ENCODE measurements around the gene RGMA.

DNA sequence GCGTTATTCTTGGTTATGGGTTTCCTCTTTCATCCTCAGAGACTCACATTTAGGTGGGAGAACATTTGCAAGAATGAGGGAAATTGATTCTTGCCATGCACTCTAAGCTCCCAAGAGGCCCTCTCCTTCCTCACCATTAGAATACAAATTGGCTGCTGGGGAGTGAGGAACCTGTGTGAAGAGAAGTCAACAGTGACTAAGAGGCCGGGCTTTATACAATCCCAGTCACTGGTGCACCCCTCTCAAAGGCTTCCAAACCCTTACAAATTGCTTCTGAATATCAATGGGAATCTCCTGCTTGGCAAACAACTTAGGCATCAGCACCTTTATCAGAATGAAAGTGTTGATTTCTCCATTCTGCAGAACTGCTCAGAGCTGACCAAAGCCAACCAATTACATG lies 16.5 kb upstream of the RGMA start:
- TF ChIP-seq, protein P1, sequence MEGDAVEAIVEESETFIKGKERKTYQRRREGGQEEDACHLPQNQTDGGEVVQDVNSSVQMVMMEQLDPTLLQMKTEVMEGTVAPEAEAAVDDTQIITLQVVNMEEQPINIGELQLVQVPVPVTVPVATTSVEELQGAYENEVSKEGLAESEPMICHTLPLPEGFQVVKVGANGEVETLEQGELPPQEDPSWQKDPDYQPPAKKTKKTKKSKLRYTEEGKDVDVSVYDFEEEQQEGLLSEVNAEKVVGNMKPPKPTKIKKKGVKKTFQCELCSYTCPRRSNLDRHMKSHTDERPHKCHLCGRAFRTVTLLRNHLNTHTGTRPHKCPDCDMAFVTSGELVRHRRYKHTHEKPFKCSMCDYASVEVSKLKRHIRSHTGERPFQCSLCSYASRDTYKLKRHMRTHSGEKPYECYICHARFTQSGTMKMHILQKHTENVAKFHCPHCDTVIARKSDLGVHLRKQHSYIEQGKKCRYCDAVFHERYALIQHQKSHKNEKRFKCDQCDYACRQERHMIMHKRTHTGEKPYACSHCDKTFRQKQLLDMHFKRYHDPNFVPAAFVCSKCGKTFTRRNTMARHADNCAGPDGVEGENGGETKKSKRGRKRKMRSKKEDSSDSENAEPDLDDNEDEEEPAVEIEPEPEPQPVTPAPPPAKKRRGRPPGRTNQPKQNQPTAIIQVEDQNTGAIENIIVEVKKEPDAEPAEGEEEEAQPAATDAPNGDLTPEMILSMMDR (conservative IDR thresholded peaks at IDR 0.05 in 1 of 2, IDR thresholded peaks at IDR 0.05 in 1 of 2; ENCODE audit: low read depth in 1 of 2, low read length in 2 of 2) = no peak
- TF ChIP-seq EZH2 (IDR thresholded peaks at IDR 0.05; ENCODE audit: low read length, missing control alignments) = no peak
